HG02759 (cell line): ENCODE data around the gene HOXB7.

Experiments used
- ATAC-seq: cut with Tn5 transposase; IDR thresholded peaks from one replicate; pipeline ENCODE4 v1.9.1; 2021; ENCODE audit warnings: mild to moderate bottlenecking, moderate library complexity; ENCODE audit not compliant: unreplicated experiment

The HOXB7 gene

DNA sequence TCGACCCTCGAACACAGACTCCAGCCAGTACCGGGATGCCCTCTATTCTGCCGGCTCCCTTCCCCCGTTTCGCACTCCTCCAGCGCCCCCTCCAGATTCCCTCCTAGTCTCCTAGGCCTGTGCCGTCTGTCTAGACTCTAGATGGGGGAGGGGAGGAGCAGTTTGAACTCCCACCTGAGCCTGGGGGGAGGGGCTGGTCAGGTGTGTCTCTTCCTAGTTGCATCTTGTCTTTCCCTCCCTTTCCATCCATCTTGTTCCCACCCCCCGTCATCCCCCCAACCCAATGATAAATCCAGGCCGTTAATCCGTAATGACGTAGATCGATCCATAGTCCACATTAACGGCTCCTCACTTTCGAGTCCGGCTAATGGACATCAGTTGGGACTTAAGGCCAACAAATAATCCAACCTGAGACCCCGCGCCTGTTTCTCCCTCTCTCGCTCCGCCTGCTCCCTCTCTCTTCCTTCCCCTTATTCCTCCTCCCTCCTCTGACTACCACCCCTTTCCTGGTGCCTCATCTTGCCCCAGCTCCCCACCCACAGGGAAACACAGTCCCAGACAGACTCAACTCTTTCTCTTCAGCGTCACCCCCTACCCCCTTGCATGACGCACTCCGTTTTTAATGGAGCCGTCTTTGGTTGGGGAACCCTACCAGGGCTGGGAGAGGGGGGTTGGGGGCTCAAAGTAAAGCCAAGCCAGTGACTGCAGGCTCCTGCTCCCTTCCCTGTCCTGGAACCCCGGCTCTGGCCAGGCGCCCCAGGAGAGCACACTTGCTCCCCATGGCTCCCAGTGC is 13.9 kb downstream of the HOXB7 start:
- no peak for ATAC-seq

DNA sequence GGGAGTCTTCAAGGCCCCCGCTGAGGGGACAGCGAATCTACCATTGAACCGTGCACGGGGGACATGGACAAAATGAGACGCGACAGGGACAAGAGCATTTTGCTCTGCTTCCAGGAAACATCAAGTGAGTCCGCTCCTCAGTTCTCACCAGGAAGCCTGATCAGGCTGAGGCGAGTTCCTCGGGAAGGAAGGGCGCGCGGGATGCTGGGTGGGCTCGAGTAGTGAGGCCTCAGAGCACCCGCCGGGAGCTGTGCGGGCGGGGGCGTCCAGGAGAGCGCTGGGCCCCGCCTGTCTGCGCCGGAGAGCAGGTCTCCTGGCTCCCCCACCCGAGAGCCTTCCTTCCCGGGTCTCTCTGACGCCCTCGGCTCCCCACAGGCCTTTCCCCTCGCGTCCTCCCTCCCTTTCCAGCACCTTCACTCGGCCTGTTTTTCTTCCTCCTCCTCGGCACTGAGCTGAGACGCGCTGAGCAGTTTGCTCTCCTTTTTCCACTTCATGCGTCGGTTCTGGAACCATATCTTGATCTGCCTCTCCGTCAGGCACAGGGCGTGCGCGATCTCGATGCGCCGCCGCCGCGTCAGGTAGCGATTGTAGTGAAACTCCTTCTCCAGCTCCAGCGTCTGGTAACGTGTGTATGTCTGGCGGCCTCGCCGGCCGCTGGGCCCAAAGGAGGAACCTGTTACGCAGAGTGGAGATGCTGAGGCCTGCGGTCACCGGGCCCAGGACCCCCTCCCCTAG is 14.7 kb downstream of the HOXB7 start:
- no peak for ATAC-seq

DNA sequence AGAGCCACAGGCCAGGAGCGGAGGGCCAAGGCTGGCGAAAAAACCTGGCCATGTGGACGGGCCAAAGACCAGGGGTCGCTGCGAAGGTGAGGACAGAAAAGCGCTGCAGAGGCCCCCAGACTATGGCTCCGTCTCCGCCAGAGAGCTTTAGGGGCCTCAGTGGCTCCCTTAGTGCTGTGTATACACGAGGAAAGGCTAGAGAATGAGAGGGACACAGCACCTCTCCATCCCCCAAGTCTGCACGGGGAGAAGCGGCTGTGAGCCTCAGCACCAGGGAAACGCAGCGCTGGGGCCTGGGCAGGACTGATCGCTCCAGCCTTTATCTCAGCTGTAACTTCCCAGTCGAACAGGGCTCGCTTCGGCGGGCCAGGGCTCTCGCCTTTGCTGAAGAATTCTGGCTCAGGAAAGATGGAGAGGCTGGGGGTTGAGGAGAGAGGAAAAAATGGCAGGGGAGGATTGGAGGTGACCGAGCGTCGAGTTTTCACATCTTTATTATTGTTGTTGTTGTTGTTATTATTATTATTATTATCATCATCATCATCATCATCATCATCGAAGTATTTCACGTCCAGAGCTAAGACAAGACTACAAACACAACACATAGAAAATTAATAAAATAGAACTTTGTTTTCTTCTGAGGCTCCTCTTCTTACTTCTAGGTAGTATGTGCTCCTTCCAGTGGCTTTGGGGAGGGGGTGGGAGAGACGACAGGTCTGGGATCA is 15.4 kb downstream of the HOXB7 start:
- ATAC-seq: no peak

DNA sequence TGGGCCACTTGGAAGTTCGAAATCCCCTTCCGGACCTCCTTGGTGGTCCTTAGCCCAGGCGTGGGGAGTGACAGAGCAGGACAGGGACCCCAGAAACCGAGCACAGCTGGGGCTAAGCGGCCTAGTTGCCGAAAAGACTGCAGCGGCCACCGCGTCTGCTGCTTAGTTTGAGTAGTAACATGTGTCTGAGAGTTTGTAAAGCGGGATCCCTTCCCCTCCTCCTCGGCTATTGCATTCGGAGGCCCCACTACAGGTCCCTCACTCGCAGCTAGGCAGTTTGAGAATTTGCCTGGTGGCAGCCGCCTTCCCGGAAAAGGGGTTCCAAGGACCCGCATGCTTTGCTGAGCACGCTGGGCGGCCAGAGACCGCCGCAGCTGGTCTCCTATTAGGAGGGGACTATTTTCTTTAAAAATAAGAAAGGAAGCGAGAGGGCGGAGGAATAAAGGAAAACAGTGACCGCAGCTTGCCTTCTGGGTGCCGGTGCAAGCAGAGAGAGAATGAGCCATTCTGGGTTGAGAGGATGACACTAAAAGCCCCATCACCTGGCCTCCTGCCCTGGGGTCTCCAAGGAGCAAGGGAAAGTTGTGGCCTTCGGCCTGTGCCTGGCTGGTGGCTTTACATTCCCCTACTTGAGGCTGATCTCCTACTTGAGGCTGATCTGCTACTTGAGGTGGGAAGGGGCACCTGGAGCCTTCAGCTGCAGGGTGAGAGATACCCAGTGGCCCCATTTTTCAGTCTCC is 16.1 kb downstream of the HOXB7 start:
- ATAC-seq: no peak

DNA sequence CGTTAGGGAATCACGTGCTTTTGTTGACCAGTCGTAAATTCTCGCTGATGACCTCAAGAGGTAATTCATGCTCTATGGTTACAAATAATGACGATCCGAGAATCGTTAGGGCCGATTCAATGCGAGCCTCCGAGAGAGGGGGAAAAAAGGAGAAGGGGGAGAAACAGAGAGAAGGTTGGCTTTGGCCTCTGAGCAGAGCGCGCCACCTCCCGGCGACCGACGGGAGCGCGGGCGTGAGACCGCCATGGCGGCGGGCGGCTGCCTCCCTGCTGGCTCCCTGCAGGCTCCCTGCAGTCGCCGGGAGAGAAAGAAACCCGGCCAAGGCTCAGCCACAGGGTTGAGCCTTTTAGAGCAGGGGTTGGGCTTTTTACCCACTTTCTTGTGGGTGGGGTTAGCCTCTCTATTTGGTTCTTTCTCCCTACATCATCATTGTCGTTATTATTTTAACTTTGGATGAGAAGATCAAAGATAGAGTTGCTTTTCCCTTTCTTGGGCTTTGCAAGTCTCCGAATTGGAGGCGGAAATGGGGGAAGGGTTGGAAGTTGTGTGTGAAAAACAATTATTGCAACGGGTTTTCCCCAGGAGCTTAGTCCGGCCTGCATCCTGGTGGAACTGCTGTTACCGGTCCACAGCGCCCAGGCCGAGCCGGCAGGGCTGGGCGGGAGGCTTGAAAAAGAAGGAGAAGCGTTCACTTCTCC is 16.8 kb downstream of the HOXB7 start:
- ATAC-seq: no peak

DNA sequence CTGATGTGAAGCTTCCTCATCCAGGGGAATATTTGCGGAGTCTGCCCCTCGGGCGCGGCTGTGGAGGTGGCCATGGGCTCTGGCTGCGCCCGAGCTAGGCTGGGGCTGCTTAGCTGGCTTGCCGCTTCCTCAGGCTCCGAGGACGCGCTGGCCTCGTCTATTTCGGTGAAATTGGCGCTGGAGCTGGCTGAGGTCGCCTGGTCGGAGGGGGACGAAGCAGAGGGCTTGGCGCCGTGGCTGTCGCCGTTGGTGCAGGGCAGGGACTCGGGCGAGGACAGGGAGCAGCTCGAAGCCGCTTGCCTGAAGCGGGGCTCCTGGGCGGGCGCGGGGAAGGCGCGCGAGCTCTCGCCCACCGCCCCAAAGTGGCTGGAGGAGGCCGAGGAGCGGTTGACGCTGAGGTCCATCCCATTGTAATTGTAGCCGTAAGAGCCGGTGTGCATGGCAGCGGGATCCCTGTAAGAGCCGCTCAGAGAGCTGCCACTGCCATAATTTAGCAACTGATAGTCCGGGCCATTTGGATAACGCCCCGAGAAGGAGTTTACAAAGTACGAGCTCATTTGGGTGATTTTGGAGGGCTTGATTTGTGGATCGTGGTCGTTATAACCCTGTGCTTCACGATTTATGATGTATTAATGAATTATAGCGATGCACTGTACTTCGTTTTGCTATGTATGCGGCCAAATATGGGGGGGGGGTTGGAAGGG is 17.5 kb downstream of the HOXB7 start, which contains the start of gene HOXB5:
TSS of gene HOXB5 (minus strand) at position 654 of the 704 bp plus-strand sequence. CDS start at position 557, 97 bp downstream.
- ATAC-seq: no peak

DNA sequence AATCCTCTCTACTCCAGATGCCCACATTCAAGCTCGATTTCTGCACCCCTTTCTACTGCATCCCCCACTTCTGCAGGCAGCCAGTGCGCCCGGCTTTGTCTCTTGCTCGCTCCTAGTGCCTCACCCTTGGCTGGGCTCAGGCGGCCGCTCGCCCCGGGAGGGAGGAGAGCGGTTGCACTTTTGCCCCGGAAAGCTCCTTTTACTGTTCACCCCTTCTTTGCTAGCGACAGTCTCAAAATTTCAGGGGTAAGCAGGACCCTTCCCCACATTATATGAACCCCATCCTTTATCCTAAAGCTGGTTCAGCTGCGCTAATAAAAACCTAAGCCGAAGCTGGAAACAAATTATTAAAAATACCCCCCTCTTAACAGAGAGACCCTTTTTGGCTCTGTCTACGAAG is 18.2 kb downstream of the HOXB7 start:
- no peak for ATAC-seq

DNA sequence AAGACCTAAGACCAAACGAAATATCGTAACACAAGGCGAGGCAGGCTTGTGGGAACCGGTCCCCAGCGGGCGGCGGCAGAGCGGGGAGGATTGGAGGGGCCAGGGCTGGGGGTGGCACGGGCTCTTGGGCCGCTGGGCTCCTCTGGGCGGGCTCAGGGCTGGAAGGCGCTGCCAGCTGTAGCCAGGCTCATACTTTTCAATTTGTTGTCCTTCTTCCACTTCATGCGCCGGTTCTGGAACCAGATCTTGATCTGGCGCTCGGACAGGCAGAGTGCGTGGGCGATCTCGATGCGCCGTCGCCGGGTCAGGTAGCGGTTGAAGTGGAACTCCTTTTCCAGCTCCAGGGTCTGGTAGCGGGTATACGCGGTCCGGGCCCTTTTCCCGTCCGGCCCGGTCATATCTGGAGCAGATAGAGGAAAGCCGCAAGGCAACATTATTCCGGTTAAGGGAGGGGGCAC is 18.7 kb downstream of the HOXB7 start:
- ATAC-seq: no peak

DNA sequence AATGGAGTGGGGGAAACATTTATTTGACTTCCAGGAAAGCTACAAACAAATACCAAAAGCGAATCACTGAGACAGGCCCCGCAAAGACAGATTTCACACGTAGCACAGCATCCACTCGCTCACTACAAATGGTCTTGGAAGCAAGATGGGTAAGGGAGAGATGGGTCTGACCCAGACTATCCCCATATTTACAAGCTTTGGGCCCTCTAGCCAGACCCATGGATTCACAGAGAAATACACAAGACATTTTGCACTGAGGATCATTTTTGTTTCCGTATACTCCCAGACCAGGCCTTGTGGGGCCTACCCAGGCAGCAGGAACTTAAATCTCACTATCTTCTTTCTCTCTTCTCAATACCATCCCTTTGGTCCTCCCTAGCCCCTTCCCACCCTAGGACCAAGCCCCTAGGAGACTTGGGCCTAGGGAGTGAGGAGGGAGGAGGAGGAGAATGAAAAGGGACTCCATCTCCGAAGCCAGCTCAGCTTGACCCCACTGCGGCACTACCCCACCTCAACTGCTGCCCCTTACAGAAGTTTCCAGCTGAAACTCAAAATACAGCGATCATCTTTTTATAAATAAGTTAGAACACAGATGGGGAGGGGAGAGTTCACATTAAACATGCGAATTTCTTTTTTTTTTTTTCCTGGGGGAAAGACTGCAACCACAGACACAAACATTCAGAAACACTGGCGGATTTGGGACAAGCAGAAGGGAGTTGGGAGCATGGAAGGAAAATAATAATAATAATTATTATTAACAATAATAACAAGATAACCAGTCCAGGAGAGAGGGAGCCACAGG is 19.4 kb downstream of the HOXB7 start:
- ATAC-seq: no peak

DNA sequence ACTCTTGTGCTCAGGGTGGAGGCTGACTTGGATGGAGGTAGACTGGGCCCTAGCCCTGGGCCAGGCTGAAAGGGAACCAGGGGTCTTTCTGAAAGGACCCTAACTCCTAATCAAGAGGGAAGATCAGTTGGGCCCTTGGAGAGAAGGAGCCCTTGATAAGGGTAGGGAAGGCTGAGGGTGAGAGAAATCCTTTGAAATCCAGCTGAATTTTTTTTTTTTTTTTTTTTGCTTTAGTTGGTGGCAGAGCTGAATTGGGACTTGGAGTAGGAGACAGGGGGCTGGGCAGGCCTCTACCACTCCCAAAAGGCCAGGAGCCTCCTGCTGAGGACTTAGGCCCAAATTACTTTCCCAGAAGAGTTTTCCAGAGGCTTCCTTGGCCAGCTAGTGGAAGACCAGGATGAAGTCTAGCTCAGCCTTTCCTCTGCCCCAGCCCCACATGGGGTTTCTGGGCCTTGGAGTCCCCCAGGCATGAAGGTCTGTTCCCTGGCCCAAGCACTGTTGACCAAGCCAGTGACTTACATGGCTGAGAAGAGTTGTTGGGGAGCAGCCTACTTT is 20.1 kb downstream of the HOXB7 start:
- ATAC-seq: no peak

DNA sequence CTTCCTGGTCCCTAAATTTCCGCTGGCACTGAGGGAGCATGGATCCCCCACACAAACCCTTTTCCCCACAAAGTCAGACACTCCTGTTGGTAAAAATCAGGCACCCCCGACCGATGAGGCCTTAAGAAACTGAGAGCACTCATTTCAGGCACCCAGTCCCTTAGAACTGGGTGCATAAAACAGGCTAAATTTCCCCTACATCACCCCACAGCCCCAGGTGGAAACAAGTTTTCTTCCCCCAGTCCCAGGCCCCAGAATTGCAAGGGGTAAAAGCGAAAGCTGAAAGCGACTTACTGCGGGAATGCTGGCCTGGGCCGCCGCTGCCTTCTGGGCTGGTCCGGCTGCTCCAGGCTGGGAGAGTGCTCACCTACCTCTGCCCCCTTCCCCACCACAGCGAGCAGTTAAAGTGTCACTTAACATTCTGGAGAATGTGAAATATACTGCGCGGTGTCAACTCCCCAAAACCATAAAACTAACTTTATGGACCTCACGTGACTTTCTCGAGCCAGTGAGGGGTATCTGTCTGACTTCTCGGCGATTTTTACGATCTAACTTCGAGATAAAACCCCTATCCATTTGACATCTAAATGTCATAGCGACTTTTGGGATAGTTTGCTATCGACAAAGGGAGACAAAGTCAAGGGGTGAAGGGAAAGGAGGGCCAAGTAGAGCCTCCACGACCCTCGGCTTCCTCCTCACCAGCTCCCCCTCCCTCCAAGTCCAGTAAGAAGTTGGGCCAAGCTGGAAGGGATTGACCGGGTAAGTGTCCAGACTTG is 20.8 kb downstream of the HOXB7 start, which contains the start of gene HOXB3:
TSS of gene HOXB3 (minus strand) at position 411 of the 776 bp plus-strand sequence. CDS start 37,767 bp downstream, outside the sequence.
- ATAC-seq: no peak

DNA sequence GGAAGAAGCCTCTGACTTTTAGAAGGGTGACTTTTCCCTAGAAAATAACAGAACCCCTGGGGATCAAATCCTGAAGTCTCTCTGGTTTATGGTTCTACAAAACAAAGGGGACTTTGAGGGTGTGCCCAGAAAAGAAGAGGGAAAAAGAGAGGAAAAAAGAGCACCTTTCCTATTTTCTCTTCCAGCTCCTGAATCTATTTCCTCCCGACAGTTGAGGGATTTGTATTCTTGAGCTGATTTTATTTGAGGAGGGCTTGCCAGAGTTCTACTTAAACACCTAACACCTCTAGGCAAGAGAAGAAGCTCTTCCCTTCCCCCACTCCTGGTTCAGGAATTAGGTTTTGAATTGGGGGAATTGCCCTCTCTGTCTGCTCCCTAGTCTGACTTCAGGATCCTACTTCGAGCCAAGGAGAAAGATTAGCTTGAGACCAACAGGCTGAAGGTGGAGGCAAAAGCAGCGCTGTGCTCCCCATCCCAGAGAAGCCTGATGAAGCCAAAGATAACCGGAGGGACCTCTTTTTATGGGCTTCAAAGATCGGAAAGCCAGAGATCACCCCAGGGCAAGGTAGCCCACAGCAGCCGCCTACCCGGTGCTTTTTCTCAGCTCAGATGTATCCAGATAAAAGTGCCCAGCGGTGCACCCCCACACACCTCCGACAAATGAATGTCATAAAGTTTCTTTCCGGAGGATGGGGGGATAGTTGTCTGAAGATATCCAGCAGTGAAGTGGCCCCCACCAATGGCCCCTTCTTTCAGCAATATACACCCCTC is 21.6 kb downstream of the HOXB7 start:
- no peak for ATAC-seq

DNA sequence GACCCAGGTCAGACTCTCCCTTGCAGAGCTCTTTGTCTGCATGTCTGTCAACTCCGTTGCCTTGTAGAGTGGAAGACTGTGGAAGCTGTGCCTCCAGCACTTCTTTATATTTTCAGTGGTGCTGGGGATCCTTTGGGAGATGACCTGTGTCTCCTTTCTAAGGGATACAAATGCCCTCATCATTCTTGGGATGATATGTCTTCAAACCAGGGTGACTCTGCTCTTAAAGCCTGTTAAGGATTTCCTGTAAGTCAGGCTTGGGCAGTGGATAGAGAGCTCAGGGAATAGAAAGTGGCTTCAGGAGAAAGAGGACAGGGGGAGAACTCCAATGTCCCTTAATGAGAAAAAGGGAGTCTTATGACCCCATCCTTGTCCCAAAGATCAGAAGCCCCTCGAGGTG is 22.3 kb downstream of the HOXB7 start:
- ATAC-seq: no peak

DNA sequence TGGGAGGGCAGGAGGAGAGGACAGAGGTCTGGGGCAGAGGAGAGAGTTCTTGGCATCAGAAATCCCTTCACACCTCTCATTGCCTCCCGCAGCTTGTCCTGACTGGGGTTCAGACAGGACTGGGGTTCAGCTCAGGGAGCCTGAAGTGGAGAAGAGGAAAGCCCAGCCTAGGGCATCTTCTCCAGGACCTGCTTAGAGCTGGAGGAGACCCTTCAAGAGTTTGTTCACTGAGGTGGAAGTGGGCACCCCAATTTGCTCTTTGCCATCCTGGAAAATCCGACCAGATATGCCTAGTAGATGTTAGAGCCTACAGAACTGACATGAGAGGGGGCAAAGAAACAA is 22.8 kb downstream of the HOXB7 start:
- ATAC-seq: no peak

DNA sequence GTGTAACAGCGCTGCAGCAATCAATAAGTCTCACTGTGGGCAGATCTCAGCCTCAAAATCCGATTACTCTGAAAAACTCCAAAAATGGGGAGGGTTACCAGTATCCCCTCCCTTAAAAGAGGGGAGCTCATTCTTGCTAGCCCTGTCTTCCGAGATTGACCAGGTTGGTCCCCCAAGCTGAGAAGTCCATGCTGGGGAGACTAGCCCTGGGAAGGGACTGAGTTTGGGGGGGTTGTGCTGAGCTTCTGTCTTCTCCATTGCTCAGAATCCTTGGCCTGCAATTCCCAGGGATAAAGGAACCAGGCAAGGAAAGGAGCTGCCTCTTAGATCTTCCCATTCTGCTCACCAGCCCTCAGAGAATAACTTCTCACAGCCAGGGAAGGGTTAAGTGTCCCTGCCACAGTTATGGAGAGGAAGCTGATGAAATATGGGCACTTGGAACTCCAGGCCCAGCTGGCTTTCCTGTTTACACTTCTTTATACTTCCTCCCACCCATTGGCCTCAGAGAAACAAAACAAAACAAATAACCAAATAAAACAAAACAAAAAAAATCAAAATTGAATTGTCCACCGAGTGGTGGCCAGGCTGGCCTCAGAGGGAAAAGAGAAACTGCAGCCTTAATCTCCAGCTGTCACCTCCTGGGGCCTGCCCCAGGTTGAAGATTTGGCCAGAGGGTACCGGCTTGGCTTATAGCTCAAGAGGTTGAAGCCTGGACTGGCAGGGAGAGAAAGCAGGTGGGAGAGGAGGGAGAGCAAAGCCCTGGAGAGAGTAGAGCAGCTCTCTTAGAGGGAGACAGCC is 23.3 kb downstream of the HOXB7 start:
- no peak for ATAC-seq
